ENCODE results near the gene OR5M3. TPM values are rescaled to one million over a fixed set of nuclear protein-coding genes. Genes with fewer than 3 reads are reported as not detected.

OR5M3 gene
- total RNA-seq, 1 experiment from 2014 or later, result not detected

DNA sequence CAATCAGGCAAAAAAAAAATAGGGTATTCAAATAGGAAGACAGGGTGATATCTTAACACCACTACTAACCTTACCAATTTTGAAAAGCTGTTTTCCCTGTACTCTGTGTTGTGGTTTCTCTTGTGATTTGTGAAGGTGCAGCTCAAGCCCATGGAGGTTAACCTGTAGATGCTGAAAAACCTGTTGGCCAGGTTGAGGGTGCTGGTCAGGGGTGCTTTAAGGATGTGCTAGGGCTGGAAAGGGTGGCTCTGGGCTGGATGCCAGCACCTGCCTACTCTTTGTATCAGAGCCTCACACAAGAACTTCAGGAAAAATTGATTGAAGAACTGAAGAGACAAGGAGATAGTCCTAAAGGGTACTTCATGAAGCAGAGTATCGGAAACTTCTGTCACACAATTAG, 36.3 kb upstream of the OR5M3 start:
- Mint-ChIP-seq H3K9me3 (peaks cover 4 to 24% of the 10 kb centered on the region in 2 experiments; a peak in 4 of 5 replicates), H3K27ac (no peak overlapping the region), H3K36me3 (ENCODE audit: insufficient read depth in 1 of 3, low read depth in 3 of 3) (no peaks in the 10 kb centered on the region), H3K4me1 (no peaks in the 10 kb centered on the region), H3K4me3 (no peak overlapping the region), H3K27me3 (ENCODE audit: low read depth) (no peaks in the 10 kb centered on the region)
- Histone ChIP-seq H4K20me1 (ENCODE audit: control insufficient read depth, insufficient read depth, insufficient read length) (no peaks in the 10 kb centered on the region), H2BK120ac (ENCODE audit: low read depth, low read length, poor library complexity, severe bottlenecking) (no peak overlapping the region), H3K27ac (ENCODE audit: insufficient read length, low read depth, low read length) (no peak overlapping the region), H3K23ac (ENCODE audit: insufficient read length, low read depth, low read length) (no peak overlapping the region), H3K23me2 (ENCODE audit: insufficient read length, low read depth, low read length, poor library complexity, severe bottlenecking) (no peaks in the 10 kb centered on the region), H2BK20ac (ENCODE audit: low read depth, low read length, poor library complexity, severe bottlenecking) (no peak overlapping the region), H3K27me3 (ENCODE audit: insufficient read depth, low read length) (no peaks in the 10 kb centered on the region), H2BK15ac (ENCODE audit: low read depth, low read length) (no peak overlapping the region), H3K4me1 (ENCODE audit: insufficient read depth, low read length) (no peaks in the 10 kb centered on the region), H2AK5ac (ENCODE audit: insufficient read length, low read length) (no peak overlapping the region), H3K9me3 (ENCODE audit: control insufficient read depth, low read depth, low read length) (peaks cover 8% of the 10 kb centered on the region), H3K79me1 (ENCODE audit: insufficient read depth, low read depth, low read length, poor library complexity, severe bottlenecking) (no peaks in the 10 kb centered on the region), H3K79me2 (ENCODE audit: insufficient read depth, low read length) (no peaks in the 10 kb centered on the region), H3K9ac (ENCODE audit: extremely low read depth, insufficient read length, low read length) (no peak overlapping the region), H3K18ac (ENCODE audit: insufficient read length, low read depth, low read length) (no peak overlapping the region), H3K4me2 (ENCODE audit: insufficient read depth, insufficient read length, low read length) (no peak overlapping the region), H2BK5ac (ENCODE audit: insufficient read length, low read length) (no peak overlapping the region), H2BK12ac (ENCODE audit: insufficient read length, low read depth, low read length) (no peak overlapping the region), H4K8ac (replicated peaks; ENCODE audit: insufficient read length, low read depth, low read length) (no peak overlapping the region), H2AFZ (ENCODE audit: low read length) (no peak overlapping the region), H3K14ac (ENCODE audit: insufficient read depth, low read length) (no peak overlapping the region), H4K5ac (ENCODE audit: insufficient read length, low read depth, low read length) (no peak overlapping the region), H3K4ac (ENCODE audit: low read depth, low read length) (no peak overlapping the region), H4K91ac (ENCODE audit: insufficient read length, low read depth, low read length) (no peak overlapping the region), H3K56ac (ENCODE audit: insufficient read length, low read depth, low read length) (no peak overlapping the region), H3T11ph (ENCODE audit: low read length) (no peak overlapping the region)
- no CpG with 5 or more reads among the region's 1 CpG for WGBS (ENCODE audit: extremely low coverage, insufficient read length, low lambda C conversion rate)
- DNase-seq, result no peak
- TF ChIP-seq, protein P1, sequence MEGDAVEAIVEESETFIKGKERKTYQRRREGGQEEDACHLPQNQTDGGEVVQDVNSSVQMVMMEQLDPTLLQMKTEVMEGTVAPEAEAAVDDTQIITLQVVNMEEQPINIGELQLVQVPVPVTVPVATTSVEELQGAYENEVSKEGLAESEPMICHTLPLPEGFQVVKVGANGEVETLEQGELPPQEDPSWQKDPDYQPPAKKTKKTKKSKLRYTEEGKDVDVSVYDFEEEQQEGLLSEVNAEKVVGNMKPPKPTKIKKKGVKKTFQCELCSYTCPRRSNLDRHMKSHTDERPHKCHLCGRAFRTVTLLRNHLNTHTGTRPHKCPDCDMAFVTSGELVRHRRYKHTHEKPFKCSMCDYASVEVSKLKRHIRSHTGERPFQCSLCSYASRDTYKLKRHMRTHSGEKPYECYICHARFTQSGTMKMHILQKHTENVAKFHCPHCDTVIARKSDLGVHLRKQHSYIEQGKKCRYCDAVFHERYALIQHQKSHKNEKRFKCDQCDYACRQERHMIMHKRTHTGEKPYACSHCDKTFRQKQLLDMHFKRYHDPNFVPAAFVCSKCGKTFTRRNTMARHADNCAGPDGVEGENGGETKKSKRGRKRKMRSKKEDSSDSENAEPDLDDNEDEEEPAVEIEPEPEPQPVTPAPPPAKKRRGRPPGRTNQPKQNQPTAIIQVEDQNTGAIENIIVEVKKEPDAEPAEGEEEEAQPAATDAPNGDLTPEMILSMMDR (conservative IDR thresholded peaks at IDR 0.05), result no peak

All from H9 (cell line).